ENCODE measurements around the gene MAP3K12. TPM values are rescaled to one million over a fixed set of nuclear protein-coding genes. Genes with fewer than 3 reads are reported as not detected.

MAP3K12 gene
- total and polyA plus RNA-seq, 2 of the 13 experiments (the other 11 are each of a cell fraction or from before 2014, with no cell fraction given) = 0.20 to 1.1 TPM

GRCh38 chr12:53451661-53452158, 47.5 kb downstream of the MAP3K12 start, which contains the start of gene PCBP2 (continued):
- TF ChIP-seq TAF15 (IDR thresholded peaks at IDR 0.05; ENCODE audit: low read depth, low read length, poor library complexity, severe bottlenecking) (no peak), ZSCAN29 (CRISPR knock-in tag; conservative IDR thresholded peaks at IDR 0.05) (no peak), MXI1 (IDR thresholded peaks at IDR 0.05; ENCODE audit: borderline replicate concordance, low read depth, low read length) (peak; percentile 86; the same call in 1 of the 3 replicates), ZNF749 (CRISPR knock-in tag; IDR thresholded peaks at IDR 0.05; ENCODE audit: borderline replicate concordance) (peak; percentile 63; the same call in 1 of the 2 replicates), MAFK (conservative IDR thresholded peaks at IDR 0.05 in 1 of 2, IDR thresholded peaks at IDR 0.05 in 1 of 2; ENCODE audit: low read length in 2 of 2) (no peak), CBFB (CRISPR knock-in tag; IDR thresholded peaks at IDR 0.05) (peak; percentile 91), PBX3 (CRISPR knock-in tag; IDR thresholded peaks at IDR 0.05; ENCODE audit: borderline replicate concordance) (no peak), ZNF350 (CRISPR knock-in tag; IDR thresholded peaks at IDR 0.05; ENCODE audit: borderline replicate concordance, low read depth) (peak; percentile 77), HOXA7 (CRISPR knock-in tag; IDR thresholded peaks at IDR 0.05) (no peak), FOXP4 (CRISPR knock-in tag; IDR thresholded peaks at IDR 0.05) (peak; percentile 72), NCOR1 (IDR thresholded peaks at IDR 0.05; ENCODE audit: borderline replicate concordance, low read length) (0 out of 2 replicates have a peak, but pooled peaks have one; percentile 8), ZC3H4 (CRISPR knock-in tag; IDR thresholded peaks at IDR 0.05; ENCODE audit: borderline replicate concordance) (no peak), ZNF577 (CRISPR knock-in tag; IDR thresholded peaks at IDR 0.05; ENCODE audit: borderline replicate concordance, low read depth) (no peak), ZNF121 (CRISPR knock-in tag; IDR thresholded peaks at IDR 0.05) (no peak), MTF2 (CRISPR knock-in tag; IDR thresholded peaks at IDR 0.05; ENCODE audit: borderline replicate concordance) (no peak), ZNF275 (CRISPR knock-in tag; IDR thresholded peaks at IDR 0.05; ENCODE audit: borderline replicate concordance) (peak; percentile 86), ZNF414 (CRISPR knock-in tag; IDR thresholded peaks at IDR 0.05) (peak; percentile 88), SMAD1 (CRISPR knock-in tag; IDR thresholded peaks at IDR 0.05; ENCODE audit: borderline replicate concordance, low read depth) (no peak), ZNF773 (CRISPR knock-in tag; IDR thresholded peaks at IDR 0.05; ENCODE audit: borderline replicate concordance) (no peak), SNAI1 (CRISPR knock-in tag; IDR thresholded peaks at IDR 0.05; ENCODE audit: borderline replicate concordance) (no peak), ZNF20 (CRISPR knock-in tag; IDR thresholded peaks at IDR 0.05) (no peak), TCF12 (IDR thresholded peaks at IDR 0.05) (no peak), TCF12 (CRISPR knock-in tag; IDR thresholded peaks at IDR 0.05) (peak; percentile 31; the same call in 1 of the 2 replicates), ZNF816 (CRISPR knock-in tag; IDR thresholded peaks at IDR 0.05; ENCODE audit: borderline replicate concordance) (no peak)

Data from HepG2 (cell line).